H9 (cell line): ENCODE measurements around the gene OBSL1. TPM values are rescaled to one million over a fixed set of nuclear protein-coding genes. Genes with fewer than 3 reads are reported as not detected.

Source experiments
- DNase-seq: peaks from one replicate; pipeline ENCODE4 v3.0.0-alpha.2; 2017
- H2AFZ ChIP-seq: one replicate; pipeline ENCODE4 v1.6.1; 2013; ENCODE audit warnings: mild to moderate bottlenecking, low read length, control low read depth, moderate library complexity
- H2AK5ac ChIP-seq: 2 replicates; pipeline ENCODE4 v1.6.1; 2013; ENCODE audit warnings: low read length, control low read depth, mixed read lengths; ENCODE audit not compliant: insufficient read length
- H2BK120ac ChIP-seq: one replicate; pipeline ENCODE4 v1.6.1; 2013; ENCODE audit warnings: low read depth, mild to moderate bottlenecking, low read length, control low read depth, inconsistent platforms; ENCODE audit not compliant: poor library complexity, severe bottlenecking
- H2BK12ac ChIP-seq: 2 replicates; pipeline ENCODE4 v1.6.1; 2013; ENCODE audit warnings: low read length, control low read depth, mixed read lengths, low read depth; ENCODE audit not compliant: insufficient read length
- H2BK15ac ChIP-seq: 2 replicates; pipeline ENCODE4 v1.6.1; 2013; ENCODE audit warnings: low read depth, low read length, control low read depth
- H2BK20ac ChIP-seq: one replicate; pipeline ENCODE4 v1.6.1; 2013; ENCODE audit warnings: low read depth, mild to moderate bottlenecking, low read length, control low read depth, inconsistent platforms; ENCODE audit not compliant: poor library complexity, severe bottlenecking
- H2BK5ac ChIP-seq: 2 replicates; pipeline ENCODE4 v1.6.1; 2013; ENCODE audit warnings: low read length, control low read depth, mixed read lengths; ENCODE audit not compliant: insufficient read length
- H3K14ac ChIP-seq: 2 replicates; pipeline ENCODE4 v1.6.1; 2013; ENCODE audit warnings: low read length, control low read depth; ENCODE audit not compliant: insufficient read depth
- H3K18ac ChIP-seq: 2 replicates; pipeline ENCODE4 v1.6.1; 2013; ENCODE audit warnings: low read depth, mild to moderate bottlenecking, mixed read lengths, low read length, control low read depth; ENCODE audit not compliant: insufficient read length
- H3K23ac ChIP-seq: 2 replicates; pipeline ENCODE4 v1.6.1; 2013; ENCODE audit warnings: low read length, control low read depth, mixed read lengths, low read depth; ENCODE audit not compliant: insufficient read length
- H3K23me2 ChIP-seq: 2 replicates; pipeline ENCODE4 v1.6.1; 2013; ENCODE audit warnings: low read depth, mild to moderate bottlenecking, mixed read lengths, low read length, control low read depth; ENCODE audit not compliant: insufficient read length, poor library complexity, severe bottlenecking
- H3K27ac ChIP-seq: 2 replicates; pipeline ENCODE4 v1.5.1; 2013; ENCODE audit warnings: low read length, control low read depth, mixed read lengths, low read depth; ENCODE audit not compliant: insufficient read length
- H3K27me3 ChIP-seq: 2 replicates; pipeline ENCODE4 v1.6.1; 2013; ENCODE audit warnings: low read length, control low read depth, inconsistent platforms; ENCODE audit not compliant: insufficient read depth
- H3K4ac ChIP-seq: 2 replicates; pipeline ENCODE4 v1.6.1; 2013; ENCODE audit warnings: low read depth, mild to moderate bottlenecking, control low read depth, inconsistent platforms, low read length, moderate library complexity
- H3K4me1 ChIP-seq: 2 replicates; pipeline ENCODE4 v1.6.1; 2013; ENCODE audit warnings: low read length, control low read depth, inconsistent platforms; ENCODE audit not compliant: insufficient read depth
- H3K4me2 ChIP-seq: 2 replicates; pipeline ENCODE4 v1.6.1; 2013; ENCODE audit warnings: low read length, control low read depth, mixed read lengths; ENCODE audit not compliant: insufficient read length, insufficient read depth
- H3K56ac ChIP-seq: 2 replicates; pipeline ENCODE4 v1.6.1; 2013; ENCODE audit warnings: low read depth, mild to moderate bottlenecking, mixed read lengths, low read length, control low read depth; ENCODE audit not compliant: insufficient read length
- H3K79me1 ChIP-seq: 2 replicates; pipeline ENCODE4 v1.6.1; 2013; ENCODE audit warnings: low read depth, mild to moderate bottlenecking, moderate library complexity, low read length, control low read depth, inconsistent platforms; ENCODE audit not compliant: insufficient read depth, poor library complexity, severe bottlenecking
- H3K79me2 ChIP-seq: 2 replicates; pipeline ENCODE4 v1.6.1; 2013; ENCODE audit warnings: low read length, control low read depth, inconsistent platforms; ENCODE audit not compliant: insufficient read depth
- H3K9ac ChIP-seq: 2 replicates; pipeline ENCODE4 v1.6.1; 2013; ENCODE audit warnings: low read length, control low read depth, mixed read lengths; ENCODE audit not compliant: insufficient read length; ENCODE audit errors: extremely low read depth
- H3K9me3 ChIP-seq: one replicate; pipeline ENCODE4 v1.6.1; 2013; ENCODE audit warnings: low read depth, low read length, inconsistent platforms; ENCODE audit not compliant: control insufficient read depth
- H3T11ph ChIP-seq: one replicate; pipeline ENCODE4 v1.6.1; 2013; ENCODE audit warnings: mild to moderate bottlenecking, low read length, control low read depth, inconsistent platforms
- H4K20me1 ChIP-seq: one replicate; pipeline ENCODE4 v1.6.1; 2013; ENCODE audit not compliant: control insufficient read depth, insufficient read length, insufficient read depth
- H4K5ac ChIP-seq: 2 replicates; pipeline ENCODE4 v1.6.1; 2013; ENCODE audit warnings: low read depth, mild to moderate bottlenecking, mixed read lengths, low read length, control low read depth; ENCODE audit not compliant: insufficient read length
- H4K8ac ChIP-seq: replicated peaks from 2 replicates; pipeline ENCODE4 v1.6.1; 2013; ENCODE audit warnings: low read length, control low read depth, mixed read lengths, low read depth; ENCODE audit not compliant: insufficient read length
- H4K91ac ChIP-seq: 2 replicates; pipeline ENCODE4 v1.6.1; 2013; ENCODE audit warnings: low read depth, mild to moderate bottlenecking, moderate library complexity, mixed read lengths, low read length, control low read depth; ENCODE audit not compliant: insufficient read length
- H3K27ac Mint-ChIP-seq, 3 experiments: 2 replicates in 2 of 3; 3 replicates in 1 of 3; pipeline ENCODE4 v1.8.0; 2020 to 2021; ENCODE audit warnings: mixed read lengths in 3 of 3, mild to moderate bottlenecking in 1 of 3, moderate library complexity in 1 of 3
- H3K27me3 Mint-ChIP-seq: 2 replicates; pipeline ENCODE4 v1.8.0; 2021; ENCODE audit warnings: low read depth, mild to moderate bottlenecking, moderate library complexity, mixed read lengths
- H3K36me3 Mint-ChIP-seq, 3 experiments: 2 replicates in 2 of 3; 3 replicates in 1 of 3; pipeline ENCODE4 v1.8.0; 2020 to 2021; ENCODE audit warnings: low read depth in 3 of 3, mixed read lengths in 3 of 3; ENCODE audit not compliant: insufficient read depth in 1 of 3
- H3K4me1 Mint-ChIP-seq, 2 experiments: 2 replicates each; pipeline ENCODE4 v1.8.0; 2020; ENCODE audit warnings: mixed read lengths in 2 of 2
- H3K4me3 Mint-ChIP-seq, 2 experiments: 2 replicates in 1 of 2; 3 replicates in 1 of 2; pipeline ENCODE4 v1.8.0; 2020 to 2021; ENCODE audit warnings: mild to moderate bottlenecking in 2 of 2, mixed read lengths in 2 of 2, moderate library complexity in 1 of 2
- H3K9me3 Mint-ChIP-seq, 2 experiments: 2 replicates in 1 of 2; 3 replicates in 1 of 2; pipeline ENCODE4 v1.8.0; 2020; ENCODE audit warnings: mild to moderate bottlenecking in 2 of 2, mixed read lengths in 2 of 2, moderate library complexity in 1 of 2
- CTCF ChIP-seq: fragments of 200-600 bp; sonication (generic); conservative IDR thresholded peaks from 3 replicates; pipeline ENCODE4 v1.8.0; 2021; ENCODE audit warnings: antibody characterized with exemption, mild to moderate bottlenecking
- WGBS: extraction: QIAGEN DNeasy Blood & Tissue Kit; methylation state at CpG from one replicate; pipeline ENCODE4 v1.1.7; 2013; ENCODE audit warnings: missing lambda C conversion rate, low lambda C conversion rate, mixed read lengths; ENCODE audit not compliant: insufficient read length; ENCODE audit errors: extremely low coverage; 5-methylcytosine and 5-hydroxymethylcytosine counted together
- total RNA-seq: library from RNA; stranded (reverse); gene quantifications from 2 replicates; pipeline ENCODE4 v1.2.1, GENCODE V29; 2021

The OBSL1 gene
- total RNA-seq, 1 experiment from 2014 or later = 140 TPM

- H3K27me3 Mint-ChIP-seq = peaks cover 49% of the 10 kb centered on the region
- no peaks in the 10 kb centered on the region for H3K9me3 ChIP-seq
- H3K56ac ChIP-seq = no peak overlapping the region
- no peak overlapping the region for H3K4me3 Mint-ChIP-seq
- peaks cover 6% of the 10 kb centered on the region; the same call in 1 of the 2 replicates for H3K4me1 ChIP-seq
- H2BK12ac ChIP-seq = no peak overlapping the region
- no peak overlapping the region for H3K4me2 ChIP-seq
- no CpG with 5 or more reads among the region's 8 CpGs for WGBS
- no peak overlapping the region for H3K4ac ChIP-seq
- H3K27ac Mint-ChIP-seq = no peak overlapping the region
- H3K23ac ChIP-seq = no peak overlapping the region
- peaks cover under 1% of the 10 kb centered on the region for H4K20me1 ChIP-seq
- H3K36me3 Mint-ChIP-seq = no peaks in the 10 kb centered on the region; a peak in 1 of 7 replicates
- H2AK5ac ChIP-seq = no peak overlapping the region
- H4K8ac ChIP-seq = no peak overlapping the region
- no peak overlapping the region for H2BK20ac ChIP-seq
- peaks cover 4% of the 10 kb centered on the region for H3K23me2 ChIP-seq
- H3K27ac ChIP-seq = no peak overlapping the region
- TF ChIP-seq CTCF = no peak
- H3K9me3 Mint-ChIP-seq = no peaks in the 10 kb centered on the region; a peak in 1 of 5 replicates
- peaks cover 38 to 57% of the 10 kb centered on the region in 2 experiments for H3K4me1 Mint-ChIP-seq
- no peak overlapping the region for H4K5ac ChIP-seq
- H3K27me3 ChIP-seq = peaks cover 8% of the 10 kb centered on the region; the same call in 1 of the 2 replicates
- no peak overlapping the region for H3T11ph ChIP-seq
- no peak overlapping the region for H2AFZ ChIP-seq
- H2BK120ac ChIP-seq = no peak overlapping the region
- H2BK5ac ChIP-seq = no peak overlapping the region
- no peak overlapping the region for H3K9ac ChIP-seq
- H4K91ac ChIP-seq = no peak overlapping the region
- H3K18ac ChIP-seq = no peak overlapping the region
- no peak overlapping the region for H2BK15ac ChIP-seq
- no peaks in the 10 kb centered on the region for H3K79me2 ChIP-seq
- DNase-seq = no peak
- H3K79me1 ChIP-seq = no peaks in the 10 kb centered on the region
- H3K14ac ChIP-seq = no peak overlapping the region; the same call in 1 of the 2 replicates
Observed at GRCh38 chr2:219520079-219520478, 51.3 kb downstream of the OBSL1 start.
